Mesenchymal stem cell (in vitro differentiated cells and primary cell): ENCODE results near the gene XPR1.
"Not testable (repeated sequence)": the region's sequence is repeated elsewhere in the genome, so short reads cannot be mapped to it uniquely, and the experiment has no call there.

Experiments used
- DNase-seq: peaks from one replicate; pipeline ENCODE4 v3.0.0-alpha.2; 2013
- H2AFZ ChIP-seq: one replicate; pipeline ENCODE4 v1.6.1; 2013; ENCODE audit warnings: low read depth, mild to moderate bottlenecking, control low read depth, inconsistent platforms, low read length, moderate library complexity
- H2AK5ac ChIP-seq: 2 replicates; pipeline ENCODE4 v1.6.1; 2013; ENCODE audit warnings: low read length, moderate library complexity, mild to moderate bottlenecking, inconsistent platforms; ENCODE audit not compliant: severe bottlenecking
- H2BK120ac ChIP-seq: one replicate; pipeline ENCODE4 v1.6.1; 2013; ENCODE audit warnings: low read depth, mild to moderate bottlenecking, inconsistent platforms, low read length, moderate library complexity
- H2BK12ac ChIP-seq, 2 experiments: one replicate each; pipeline ENCODE4 v1.6.1; 2013; ENCODE audit warnings: inconsistent platforms in 2 of 2, low read length in 2 of 2, mild to moderate bottlenecking in 2 of 2, moderate library complexity in 2 of 2, control low read depth in 1 of 2
- H2BK15ac ChIP-seq: one replicate; pipeline ENCODE4 v1.6.1; 2013; ENCODE audit warnings: mild to moderate bottlenecking, low read depth, inconsistent platforms; ENCODE audit not compliant: poor library complexity, severe bottlenecking
- H2BK5ac ChIP-seq: 2 replicates; pipeline ENCODE4 v1.6.1; 2013; ENCODE audit warnings: low read depth, mild to moderate bottlenecking, low read length, control low read depth, inconsistent platforms; ENCODE audit not compliant: poor library complexity, severe bottlenecking
- H3K14ac ChIP-seq, 2 experiments: one replicate each; pipeline ENCODE4 v1.6.1; 2013; ENCODE audit warnings: inconsistent platforms in 2 of 2, low read length in 2 of 2, control low read depth in 1 of 2, mild to moderate bottlenecking in 1 of 2, moderate library complexity in 1 of 2
- H3K18ac ChIP-seq, 2 experiments: one replicate each; pipeline ENCODE4 v1.6.1; 2013; ENCODE audit warnings: inconsistent platforms in 2 of 2, low read length in 2 of 2, control low read depth in 1 of 2, low read depth in 1 of 2, mild to moderate bottlenecking in 1 of 2
- H3K23ac ChIP-seq, 2 experiments: one replicate each; pipeline ENCODE4 v1.6.1; 2013; ENCODE audit warnings: inconsistent platforms in 2 of 2, low read length in 2 of 2, mild to moderate bottlenecking in 2 of 2, moderate library complexity in 2 of 2, control low read depth in 1 of 2
- H3K27ac ChIP-seq: 2 replicates; pipeline ENCODE4 v1.5.1; 2013; ENCODE audit warnings: mild to moderate bottlenecking, moderate library complexity, low read length, control low read depth, inconsistent platforms; ENCODE audit not compliant: poor library complexity, severe bottlenecking
- H3K27me3 ChIP-seq, 2 experiments: 2 replicates each; pipeline versions ENCODE4 v1.6.1 to v1.7.0; 2013; ENCODE audit warnings: low read length in 2 of 2, mild to moderate bottlenecking in 2 of 2, moderate library complexity in 2 of 2, control low read depth in 1 of 2, inconsistent platforms in 1 of 2; ENCODE audit not compliant: control insufficient read depth in 1 of 2, insufficient read depth in 1 of 2
- H3K36me3 ChIP-seq, 2 experiments: 2 replicates each; pipeline versions ENCODE4 v1.6.1 to v1.7.0; 2013; ENCODE audit warnings: low read length in 2 of 2, control low read depth in 1 of 2, inconsistent platforms in 1 of 2, low read depth in 1 of 2, mild to moderate bottlenecking in 1 of 2; ENCODE audit not compliant: insufficient read depth in 2 of 2, control insufficient read depth in 1 of 2
- H3K4ac ChIP-seq, 2 experiments: one replicate each; pipeline ENCODE4 v1.6.1; 2013; ENCODE audit warnings: inconsistent platforms in 2 of 2, low read length in 2 of 2, mild to moderate bottlenecking in 2 of 2, moderate library complexity in 2 of 2, control low read depth in 1 of 2, low read depth in 1 of 2
- H3K4me1 ChIP-seq: 2 replicates; pipeline ENCODE4 v1.6.1; 2013; ENCODE audit warnings: low read depth, low read length, control low read depth; ENCODE audit not compliant: control insufficient read depth, insufficient read depth
- H3K4me2 ChIP-seq: 2 replicates; pipeline ENCODE4 v1.6.1; 2013; ENCODE audit warnings: low read length, mild to moderate bottlenecking, inconsistent platforms; ENCODE audit not compliant: poor library complexity, severe bottlenecking
- H3K4me3 ChIP-seq, 2 experiments: 2 replicates each; pipeline versions ENCODE4 v1.5.1 to v1.7.0; 2013; ENCODE audit warnings: low read length in 2 of 2, mild to moderate bottlenecking in 2 of 2, control low read depth in 1 of 2, low read depth in 1 of 2; ENCODE audit not compliant: insufficient read depth in 1 of 2
- H3K79me1 ChIP-seq: replicated peaks from 2 replicates; pipeline ENCODE4 v1.6.1; 2013; ENCODE audit warnings: mild to moderate bottlenecking, control low read depth, low read length, inconsistent platforms; ENCODE audit not compliant: poor library complexity, severe bottlenecking
- H3K9ac ChIP-seq: 2 replicates; pipeline ENCODE4 v1.7.0; 2013; ENCODE audit warnings: mild to moderate bottlenecking, low read length, moderate library complexity
- H3K9me3 ChIP-seq: 2 replicates; pipeline ENCODE4 v1.7.0; 2013; ENCODE audit warnings: mild to moderate bottlenecking, low read length; ENCODE audit not compliant: control insufficient read depth
- H4K8ac ChIP-seq: one replicate; pipeline ENCODE4 v1.6.1; 2013; ENCODE audit warnings: inconsistent platforms, mild to moderate bottlenecking, low read length, moderate library complexity
- H4K91ac ChIP-seq: one replicate; pipeline ENCODE4 v1.6.1; 2013; ENCODE audit warnings: mild to moderate bottlenecking, low read length, inconsistent platforms
- WGBS: methylation state at CpG from one replicate; pipeline ENCODE4 v1.1.7; 2013; ENCODE audit warnings: mixed read lengths; 5-methylcytosine and 5-hydroxymethylcytosine counted together

The XPR1 gene

GRCh38 chr1:180787628-180788307 lies 155.9 kb downstream of the XPR1 start:
- Histone ChIP-seq H2BK12ac (no peak overlapping the region), H3K4me3 (no peak overlapping the region), H2BK120ac (no peak overlapping the region), H3K4me2 (no peak overlapping the region), H3K9me3 (no peaks in the 10 kb centered on the region), H2BK15ac (no peak overlapping the region), H4K8ac (no peak overlapping the region), H4K91ac (no peak overlapping the region), H3K18ac (no peak overlapping the region), H3K23ac (no peak overlapping the region), H3K27me3 (no peaks in the 10 kb centered on the region), H3K14ac (no peak overlapping the region), H2BK5ac (no peak overlapping the region), H3K27ac (no peak overlapping the region), H3K79me1 (peaks cover 4% of the 10 kb centered on the region), H3K4ac (no peak overlapping the region), H3K36me3 (peaks cover 0 to 14% of the 10 kb centered on the region in 2 experiments), H2AFZ (no peak overlapping the region), H3K4me1 (no peaks in the 10 kb centered on the region), H3K9ac (no peak overlapping the region), H2AK5ac (no peak overlapping the region)
- 95% methylated on average over 3 of the region's 5 CpGs for WGBS
- no peak for DNase-seq

GRCh38 chr1:180789460-180789859 lies 157.6 kb downstream of the XPR1 start:
- no peak overlapping the region for H2BK120ac ChIP-seq
- no peak overlapping the region for H3K9ac ChIP-seq
- H3K9me3 ChIP-seq, result no peaks in the 10 kb centered on the region
- no peak overlapping the region for H4K91ac ChIP-seq
- H2AK5ac ChIP-seq, result no peak overlapping the region
- no peak overlapping the region for H3K4me2 ChIP-seq
- H3K4me3 ChIP-seq, result no peak overlapping the region
- H3K18ac ChIP-seq, result no peak overlapping the region
- no peak overlapping the region for H4K8ac ChIP-seq
- H3K27ac ChIP-seq, result no peak overlapping the region
- H2BK12ac ChIP-seq, result no peak overlapping the region
- H3K79me1 ChIP-seq, result peaks cover 2% of the 10 kb centered on the region
- DNase-seq, result no peak
- H3K27me3 ChIP-seq, result no peaks in the 10 kb centered on the region
- peaks cover 0 to 14% of the 10 kb centered on the region in 2 experiments for H3K36me3 ChIP-seq
- H2BK5ac ChIP-seq, result no peak overlapping the region
- H3K23ac ChIP-seq, result no peak overlapping the region
- H3K14ac ChIP-seq, result no peak overlapping the region
- no peak overlapping the region for H2AFZ ChIP-seq
- H2BK15ac ChIP-seq, result no peak overlapping the region
- H3K4me1 ChIP-seq, result no peaks in the 10 kb centered on the region
- H3K4ac ChIP-seq, result no peak overlapping the region

GRCh38 chr1:180791152-180791551 lies 159.3 kb downstream of the XPR1 start:
- WGBS, result 100% methylated on average over 1 of the region's 2 CpGs
- not testable (repeated sequence) for H3K4ac ChIP-seq, H3K4me3 ChIP-seq, H3K9ac ChIP-seq, H2BK12ac ChIP-seq, H2BK5ac ChIP-seq, DNase-seq, H3K4me2 ChIP-seq, H3K27me3 ChIP-seq, H3K79me1 ChIP-seq, H4K8ac ChIP-seq, H3K14ac ChIP-seq, H3K23ac ChIP-seq, H3K18ac ChIP-seq, H3K27ac ChIP-seq, H2AFZ ChIP-seq, H2AK5ac ChIP-seq, H2BK120ac ChIP-seq, H3K9me3 ChIP-seq, H2BK15ac ChIP-seq, H3K4me1 ChIP-seq, H4K91ac ChIP-seq
- H3K36me3 ChIP-seq, result peaks cover 0 to 14% of the 10 kb centered on the region in 2 experiments

- Histone ChIP-seq H3K4me2 (no peak overlapping the region), H2BK120ac (no peak overlapping the region), H4K91ac (no peak overlapping the region), H2BK12ac (no peak overlapping the region), H3K4ac (no peak overlapping the region), H3K23ac (no peak overlapping the region), H3K9me3 (no peaks in the 10 kb centered on the region), H3K14ac (no peak overlapping the region), H3K9ac (no peak overlapping the region), H3K4me1 (no peaks in the 10 kb centered on the region), H3K27ac (no peak overlapping the region), H3K27me3 (no peaks in the 10 kb centered on the region), H2BK15ac (no peak overlapping the region), H2BK5ac (no peak overlapping the region), H3K4me3 (no peak overlapping the region), H3K18ac (no peak overlapping the region), H3K79me1 (peaks cover 5% of the 10 kb centered on the region), H3K36me3 (peaks cover 0 to 14% of the 10 kb centered on the region in 2 experiments), H2AFZ (no peak overlapping the region), H4K8ac (no peak overlapping the region), H2AK5ac (no peak overlapping the region)
- 78% methylated on average over 2 of the region's 3 CpGs for WGBS
- no peak for DNase-seq
Observed at GRCh38 chr1:180791806-180792205, 160.0 kb downstream of the XPR1 start.
